GM23338 (cell line): ENCODE measurements around the gene FOXA2. TPM values are rescaled to one million over a fixed set of nuclear protein-coding genes. Genes with fewer than 3 reads are reported as not detected.

ENCODE experiments used
- ATAC-seq: fragments of 200-7000 bp; cut with Tn5 transposase; 3 replicates; pipeline ENCODE4 v1.9.1; 2020
- DNase-seq: peaks from one replicate; pipeline ENCODE4 v3.0.0-alpha.2; 2015; ENCODE audit warnings: low spot score
- H2AFZ ChIP-seq: fragments of 200-600 bp; sonication (generic); 2 replicates; pipeline ENCODE4 v1.8.0; 2016; ENCODE audit warnings: antibody characterized with exemption, mild to moderate bottlenecking, moderate library complexity
- H3F3A ChIP-seq: fragments of 200-600 bp; sonication (generic); replicated peaks from 2 replicates; pipeline ENCODE4 v1.8.0; 2017; ENCODE audit warnings: antibody characterized with exemption, mixed run types, low read depth
- H3K27ac ChIP-seq: fragments of 200-600 bp; sonication (generic); 2 replicates; pipeline ENCODE4 v1.6.1; 2016; ENCODE audit warnings: low read depth
- H3K27me3 ChIP-seq: fragments of 200-600 bp; sonication (generic); 2 replicates; pipeline ENCODE4 v1.8.0; 2016; ENCODE audit warnings: mild to moderate bottlenecking, mixed run types, moderate library complexity; ENCODE audit not compliant: insufficient read depth
- H3K36me3 ChIP-seq: fragments of 200-600 bp; sonication (generic); 2 replicates; pipeline ENCODE4 v1.8.0; 2016; ENCODE audit warnings: mild to moderate bottlenecking; ENCODE audit not compliant: insufficient read depth
- H3K4me1 ChIP-seq: fragments of 200-600 bp; sonication (generic); 2 replicates; pipeline ENCODE4 v1.8.0; 2016; ENCODE audit warnings: mild to moderate bottlenecking, moderate library complexity; ENCODE audit not compliant: insufficient read depth
- H3K4me2 ChIP-seq: fragments of 200-600 bp; sonication (generic); 2 replicates; pipeline ENCODE4 v1.7.1; 2017; ENCODE audit warnings: mixed run types
- H3K4me3 ChIP-seq: fragments of 200-600 bp; sonication (generic); 2 replicates; pipeline ENCODE4 v1.6.1; 2016; ENCODE audit warnings: mixed run types
- H3K79me2 ChIP-seq: fragments of 200-600 bp; sonication (generic); replicated peaks from 2 replicates; pipeline ENCODE4 v1.8.0; 2017; ENCODE audit warnings: mild to moderate bottlenecking; ENCODE audit not compliant: insufficient read depth
- H3K9me2 ChIP-seq: fragments of 200-600 bp; sonication (generic); 2 replicates; pipeline ENCODE4 v1.8.0; 2017; ENCODE audit not compliant: insufficient read depth
- H4K20me1 ChIP-seq: fragments of 200-600 bp; sonication (generic); replicated peaks from 2 replicates; pipeline ENCODE4 v1.8.0; 2017; ENCODE audit warnings: mild to moderate bottlenecking; ENCODE audit not compliant: insufficient read depth
- H3K27ac Mint-ChIP-seq: 2 replicates; pipeline ENCODE4 v1.8.0; 2020; ENCODE audit warnings: inconsistent platforms, mild to moderate bottlenecking, moderate library complexity, mixed read lengths
- H3K27me3 Mint-ChIP-seq: 3 replicates; pipeline ENCODE4 v1.8.0; 2022; ENCODE audit warnings: low read depth, mild to moderate bottlenecking, moderate library complexity, mixed read lengths, inconsistent platforms; ENCODE audit not compliant: insufficient read depth, poor library complexity
- H3K36me3 Mint-ChIP-seq: 3 replicates; pipeline ENCODE4 v1.8.0; 2021; ENCODE audit warnings: low read depth, mild to moderate bottlenecking, inconsistent platforms, moderate library complexity, mixed read lengths
- H3K4me1 Mint-ChIP-seq: 3 replicates; pipeline ENCODE4 v1.8.0; 2020; ENCODE audit warnings: mild to moderate bottlenecking, inconsistent platforms, mixed read lengths
- H3K4me3 Mint-ChIP-seq: 3 replicates; pipeline ENCODE4 v1.8.0; 2021; ENCODE audit warnings: moderate library complexity, mild to moderate bottlenecking, inconsistent platforms, mixed read lengths
- H3K9me3 Mint-ChIP-seq: 3 replicates; pipeline ENCODE4 v1.8.0; 2020; ENCODE audit warnings: moderate library complexity, mild to moderate bottlenecking, inconsistent platforms, mixed read lengths
- CREB1 ChIP-seq: fragments of 250-450 bp; sonication (Bioruptor Pico); IDR thresholded peaks from 2 replicates; pipeline ENCODE4 v1.5.0; 2020; ENCODE audit warnings: low read depth, mild to moderate bottlenecking, moderate library complexity
- EZH2 ChIP-seq: fragments of 200-600 bp; sonication (generic); IDR thresholded peaks from one replicate; pipeline ENCODE4 v1.8.0; 2017; ENCODE audit warnings: antibody characterized with exemption, mild to moderate bottlenecking, low read depth; ENCODE audit not compliant: unreplicated experiment
- EZH2phosphoT487 ChIP-seq: fragments of 200-600 bp; sonication (generic); IDR thresholded peaks from one replicate; pipeline ENCODE4 v1.8.1; 2018; ENCODE audit warnings: antibody characterized with exemption; ENCODE audit not compliant: unreplicated experiment
- JUNB ChIP-seq: IDR thresholded peaks from one replicate; pipeline ENCODE4 v1.6.1; 2016; ENCODE audit warnings: antibody characterized with exemption; ENCODE audit not compliant: unreplicated experiment
- NANOG ChIP-seq: IDR thresholded peaks from 2 replicates; pipeline ENCODE4 v1.6.1; 2016; ENCODE audit warnings: antibody characterized with exemption, borderline replicate concordance
- POLR2AphosphoS5 ChIP-seq: IDR thresholded peaks from 2 replicates; pipeline ENCODE4 v1.6.1; 2016; ENCODE audit warnings: antibody characterized with exemption, low read depth
- STAT1 ChIP-seq: IDR thresholded peaks from one replicate; pipeline ENCODE4 v1.6.1; 2016; ENCODE audit warnings: antibody characterized with exemption; ENCODE audit not compliant: unreplicated experiment
- ZNF114 ChIP-seq: fragments of 250-450 bp; sonication (Bioruptor Pico); IDR thresholded peaks from 2 replicates; pipeline ENCODE4 v1.5.0; 2020; ENCODE audit warnings: mild to moderate bottlenecking, moderate library complexity
- ZNF331 ChIP-seq: fragments of 250-450 bp; sonication (Bioruptor Pico); IDR thresholded peaks from 2 replicates; pipeline ENCODE4 v1.5.0; 2020; ENCODE audit warnings: low read depth, mild to moderate bottlenecking, moderate library complexity
- long read RNA-seq: library from polyadenylated mRNA; unstranded; transcript quantifications from one replicate; pipeline ENCODE4 v2.0.0, GENCODE V29; 2020; ENCODE audit not compliant: unreplicated experiment
- polyA plus RNA-seq: library from polyadenylated mRNA; unstranded; fragments of >200 nt; fragmentation: Nextera tagmentation; extraction: Ambion mirVana; gene quantifications from 2 replicates; pipeline ENCODE4 v1.2.1, GENCODE V29; 2016
- total RNA-seq: library from RNA; depleted of rRNA; stranded (reverse); fragments of >200 nt; shearing (Covaris generic); gene quantifications from 2 replicates; pipeline ENCODE4 v1.2.3, GENCODE V29; 2014; rRNA removed
- TF ChIP-seq, protein P1 (sequence below): IDR thresholded peaks from 2 replicates; pipeline ENCODE4 v1.6.1; 2016; ENCODE audit warnings: antibody characterized with exemption
- TF ChIP-seq, protein P2 (sequence below): fragments of 250-450 bp; sonication (Bioruptor Pico); IDR thresholded peaks from 2 replicates; pipeline ENCODE4 v1.5.0; 2020; ENCODE audit warnings: mild to moderate bottlenecking, moderate library complexity
- TF ChIP-seq, protein P3 (sequence below): IDR thresholded peaks from one replicate; pipeline ENCODE4 v1.6.1; 2018; ENCODE audit warnings: antibody characterized with exemption; ENCODE audit not compliant: unreplicated experiment
- TF ChIP-seq, protein P4 (sequence below), 2 experiments: fragments of 200-600 bp in 1 of 2; sonication (generic) in 1 of 2; conservative IDR thresholded peaks; 2 replicates each; pipeline versions ENCODE4 v1.5.1 to v1.6.1; 2016 to 2017; ENCODE audit warnings: antibody characterized with exemption in 2 of 2, low read depth in 2 of 2, mild to moderate bottlenecking in 2 of 2, moderate library complexity in 1 of 2

FOXA2 gene
- not detected in 2 replicates for total RNA-seq
- not detected in 2 replicates for polyA plus RNA-seq
- long read RNA-seq, result 0 reads

DNA sequence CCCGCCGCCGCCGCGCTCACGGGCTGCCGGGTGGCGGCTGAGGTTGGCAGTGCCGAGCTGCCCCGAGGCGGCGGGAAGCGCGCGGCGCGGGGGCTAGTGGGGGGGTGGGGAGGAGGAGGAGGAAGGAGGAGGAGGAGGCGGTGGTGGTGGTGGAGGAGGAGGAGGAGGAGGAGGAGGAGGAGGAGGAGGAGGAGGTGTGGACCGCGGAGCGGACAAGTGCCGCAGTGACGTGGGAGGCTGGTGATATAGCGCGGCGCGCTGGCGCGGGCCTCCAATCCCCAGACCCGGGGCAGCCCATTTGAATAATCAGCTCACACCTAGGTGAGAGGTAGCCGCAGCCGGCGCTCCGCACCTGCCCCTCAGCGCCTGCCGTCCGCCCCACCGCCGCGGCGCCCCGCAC, at the start of gene FOXA2:
FOXA2 (minus strand) TSS at position 51 of the 400 bp plus-strand sequence. CDS start 294 bp downstream, outside the sequence.
- peak within 1 kb of the TSS; percentile 43 for H2AFZ ChIP-seq
- no peaks in the 10 kb centered on the region for H3K9me2 ChIP-seq
- peaks cover 25% of the 10 kb centered on the region for H3F3A ChIP-seq
- H3K79me2 ChIP-seq, result no peaks in the 10 kb centered on the region
- Mint-ChIP-seq H3K9me3 (peaks cover 8% of the 10 kb centered on the region; the same call in 2 of the 3 replicates), H3K4me1 (peaks cover 47% of the 10 kb centered on the region), H3K27ac (no peak within 1 kb of the TSS), H3K27me3 (peaks cover 92% of the 10 kb centered on the region), H3K4me3 (peak within 1 kb of the TSS; percentile 73), H3K36me3 (no peaks in the 10 kb centered on the region; the same call in 2 of the 3 replicates)
- no peaks in the 10 kb centered on the region for H3K36me3 ChIP-seq
- peak within 1 kb of the TSS; percentile 52 for H3K4me3 ChIP-seq
- H3K4me2 ChIP-seq, result peak within 1 kb of the TSS; percentile 76
- DNase-seq (peak; percentile 81), ATAC-seq (peak; percentile 41)
- H4K20me1 ChIP-seq, result peaks cover 23% of the 10 kb centered on the region
- peaks cover 58% of the 10 kb centered on the region for H3K4me1 ChIP-seq
- H3K27ac ChIP-seq, result no peak within 1 kb of the TSS
- TF ChIP-seq EZH2phosphoT487, result no peak
- TF ChIP-seq CREB1 (CRISPR knock-in tag), result no peak
- TF ChIP-seq, protein P1, sequence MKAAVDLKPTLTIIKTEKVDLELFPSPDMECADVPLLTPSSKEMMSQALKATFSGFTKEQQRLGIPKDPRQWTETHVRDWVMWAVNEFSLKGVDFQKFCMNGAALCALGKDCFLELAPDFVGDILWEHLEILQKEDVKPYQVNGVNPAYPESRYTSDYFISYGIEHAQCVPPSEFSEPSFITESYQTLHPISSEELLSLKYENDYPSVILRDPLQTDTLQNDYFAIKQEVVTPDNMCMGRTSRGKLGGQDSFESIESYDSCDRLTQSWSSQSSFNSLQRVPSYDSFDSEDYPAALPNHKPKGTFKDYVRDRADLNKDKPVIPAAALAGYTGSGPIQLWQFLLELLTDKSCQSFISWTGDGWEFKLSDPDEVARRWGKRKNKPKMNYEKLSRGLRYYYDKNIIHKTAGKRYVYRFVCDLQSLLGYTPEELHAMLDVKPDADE, result no peak
- no peak for TF ChIP-seq POLR2AphosphoS5
- TF ChIP-seq EZH2, result no peak
- TF ChIP-seq, protein P2, sequence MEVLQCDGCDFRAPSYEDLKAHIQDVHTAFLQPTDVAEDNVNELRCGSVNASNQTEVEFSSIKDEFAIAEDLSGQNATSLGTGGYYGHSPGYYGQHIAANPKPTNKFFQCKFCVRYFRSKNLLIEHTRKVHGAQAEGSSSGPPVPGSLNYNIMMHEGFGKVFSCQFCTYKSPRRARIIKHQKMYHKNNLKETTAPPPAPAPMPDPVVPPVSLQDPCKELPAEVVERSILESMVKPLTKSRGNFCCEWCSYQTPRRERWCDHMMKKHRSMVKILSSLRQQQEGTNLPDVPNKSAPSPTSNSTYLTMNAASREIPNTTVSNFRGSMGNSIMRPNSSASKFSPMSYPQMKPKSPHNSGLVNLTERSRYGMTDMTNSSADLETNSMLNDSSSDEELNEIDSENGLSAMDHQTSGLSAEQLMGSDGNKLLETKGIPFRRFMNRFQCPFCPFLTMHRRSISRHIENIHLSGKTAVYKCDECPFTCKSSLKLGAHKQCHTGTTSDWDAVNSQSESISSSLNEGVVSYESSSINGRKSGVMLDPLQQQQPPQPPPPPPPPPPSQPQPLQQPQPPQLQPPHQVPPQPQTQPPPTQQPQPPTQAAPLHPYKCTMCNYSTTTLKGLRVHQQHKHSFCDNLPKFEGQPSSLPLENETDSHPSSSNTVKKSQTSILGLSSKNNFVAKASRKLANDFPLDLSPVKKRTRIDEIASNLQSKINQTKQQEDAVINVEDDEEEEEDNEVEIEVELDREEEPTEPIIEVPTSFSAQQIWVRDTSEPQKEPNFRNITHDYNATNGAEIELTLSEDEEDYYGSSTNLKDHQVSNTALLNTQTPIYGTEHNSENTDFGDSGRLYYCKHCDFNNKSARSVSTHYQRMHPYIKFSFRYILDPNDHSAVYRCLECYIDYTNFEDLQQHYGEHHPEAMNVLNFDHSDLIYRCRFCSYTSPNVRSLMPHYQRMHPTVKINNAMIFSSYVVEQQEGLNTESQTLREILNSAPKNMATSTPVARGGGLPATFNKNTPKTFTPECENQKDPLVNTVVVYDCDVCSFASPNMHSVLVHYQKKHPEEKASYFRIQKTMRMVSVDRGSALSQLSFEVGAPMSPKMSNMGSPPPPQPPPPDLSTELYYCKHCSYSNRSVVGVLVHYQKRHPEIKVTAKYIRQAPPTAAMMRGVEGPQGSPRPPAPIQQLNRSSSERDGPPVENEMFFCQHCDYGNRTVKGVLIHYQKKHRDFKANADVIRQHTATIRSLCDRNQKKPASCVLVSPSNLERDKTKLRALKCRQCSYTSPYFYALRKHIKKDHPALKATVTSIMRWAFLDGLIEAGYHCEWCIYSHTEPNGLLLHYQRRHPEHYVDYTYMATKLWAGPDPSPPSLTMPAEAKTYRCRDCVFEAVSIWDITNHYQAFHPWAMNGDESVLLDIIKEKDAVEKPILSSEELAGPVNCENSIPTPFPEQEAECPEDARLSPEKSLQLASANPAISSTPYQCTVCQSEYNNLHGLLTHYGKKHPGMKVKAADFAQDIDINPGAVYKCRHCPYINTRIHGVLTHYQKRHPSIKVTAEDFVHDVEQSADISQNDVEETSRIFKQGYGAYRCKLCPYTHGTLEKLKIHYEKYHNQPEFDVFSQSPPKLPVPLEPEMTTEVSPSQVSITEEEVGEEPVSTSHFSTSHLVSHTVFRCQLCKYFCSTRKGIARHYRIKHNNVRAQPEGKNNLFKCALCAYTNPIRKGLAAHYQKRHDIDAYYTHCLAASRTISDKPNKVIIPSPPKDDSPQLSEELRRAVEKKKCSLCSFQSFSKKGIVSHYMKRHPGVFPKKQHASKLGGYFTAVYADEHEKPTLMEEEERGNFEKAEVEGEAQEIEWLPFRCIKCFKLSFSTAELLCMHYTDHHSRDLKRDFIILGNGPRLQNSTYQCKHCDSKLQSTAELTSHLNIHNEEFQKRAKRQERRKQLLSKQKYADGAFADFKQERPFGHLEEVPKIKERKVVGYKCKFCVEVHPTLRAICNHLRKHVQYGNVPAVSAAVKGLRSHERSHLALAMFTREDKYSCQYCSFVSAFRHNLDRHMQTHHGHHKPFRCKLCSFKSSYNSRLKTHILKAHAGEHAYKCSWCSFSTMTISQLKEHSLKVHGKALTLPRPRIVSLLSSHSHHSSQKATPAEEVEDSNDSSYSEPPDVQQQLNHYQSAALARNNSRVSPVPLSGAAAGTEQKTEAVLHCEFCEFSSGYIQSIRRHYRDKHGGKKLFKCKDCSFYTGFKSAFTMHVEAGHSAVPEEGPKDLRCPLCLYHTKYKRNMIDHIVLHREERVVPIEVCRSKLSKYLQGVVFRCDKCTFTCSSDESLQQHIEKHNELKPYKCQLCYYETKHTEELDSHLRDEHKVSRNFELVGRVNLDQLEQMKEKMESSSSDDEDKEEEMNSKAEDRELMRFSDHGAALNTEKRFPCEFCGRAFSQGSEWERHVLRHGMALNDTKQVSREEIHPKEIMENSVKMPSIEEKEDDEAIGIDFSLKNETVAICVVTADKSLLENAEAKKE (CRISPR knock-in tag), result no peak
- TF ChIP-seq ZNF114, result no peak
- TF ChIP-seq NANOG, result no peak
- TF ChIP-seq ZNF331 (CRISPR knock-in tag), result no peak
- TF ChIP-seq STAT1, result no peak
- TF ChIP-seq JUNB, result no peak
- TF ChIP-seq, protein P3, sequence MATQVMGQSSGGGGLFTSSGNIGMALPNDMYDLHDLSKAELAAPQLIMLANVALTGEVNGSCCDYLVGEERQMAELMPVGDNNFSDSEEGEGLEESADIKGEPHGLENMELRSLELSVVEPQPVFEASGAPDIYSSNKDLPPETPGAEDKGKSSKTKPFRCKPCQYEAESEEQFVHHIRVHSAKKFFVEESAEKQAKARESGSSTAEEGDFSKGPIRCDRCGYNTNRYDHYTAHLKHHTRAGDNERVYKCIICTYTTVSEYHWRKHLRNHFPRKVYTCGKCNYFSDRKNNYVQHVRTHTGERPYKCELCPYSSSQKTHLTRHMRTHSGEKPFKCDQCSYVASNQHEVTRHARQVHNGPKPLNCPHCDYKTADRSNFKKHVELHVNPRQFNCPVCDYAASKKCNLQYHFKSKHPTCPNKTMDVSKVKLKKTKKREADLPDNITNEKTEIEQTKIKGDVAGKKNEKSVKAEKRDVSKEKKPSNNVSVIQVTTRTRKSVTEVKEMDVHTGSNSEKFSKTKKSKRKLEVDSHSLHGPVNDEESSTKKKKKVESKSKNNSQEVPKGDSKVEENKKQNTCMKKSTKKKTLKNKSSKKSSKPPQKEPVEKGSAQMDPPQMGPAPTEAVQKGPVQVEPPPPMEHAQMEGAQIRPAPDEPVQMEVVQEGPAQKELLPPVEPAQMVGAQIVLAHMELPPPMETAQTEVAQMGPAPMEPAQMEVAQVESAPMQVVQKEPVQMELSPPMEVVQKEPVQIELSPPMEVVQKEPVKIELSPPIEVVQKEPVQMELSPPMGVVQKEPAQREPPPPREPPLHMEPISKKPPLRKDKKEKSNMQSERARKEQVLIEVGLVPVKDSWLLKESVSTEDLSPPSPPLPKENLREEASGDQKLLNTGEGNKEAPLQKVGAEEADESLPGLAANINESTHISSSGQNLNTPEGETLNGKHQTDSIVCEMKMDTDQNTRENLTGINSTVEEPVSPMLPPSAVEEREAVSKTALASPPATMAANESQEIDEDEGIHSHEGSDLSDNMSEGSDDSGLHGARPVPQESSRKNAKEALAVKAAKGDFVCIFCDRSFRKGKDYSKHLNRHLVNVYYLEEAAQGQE, result no peak
- TF ChIP-seq, protein P4, sequence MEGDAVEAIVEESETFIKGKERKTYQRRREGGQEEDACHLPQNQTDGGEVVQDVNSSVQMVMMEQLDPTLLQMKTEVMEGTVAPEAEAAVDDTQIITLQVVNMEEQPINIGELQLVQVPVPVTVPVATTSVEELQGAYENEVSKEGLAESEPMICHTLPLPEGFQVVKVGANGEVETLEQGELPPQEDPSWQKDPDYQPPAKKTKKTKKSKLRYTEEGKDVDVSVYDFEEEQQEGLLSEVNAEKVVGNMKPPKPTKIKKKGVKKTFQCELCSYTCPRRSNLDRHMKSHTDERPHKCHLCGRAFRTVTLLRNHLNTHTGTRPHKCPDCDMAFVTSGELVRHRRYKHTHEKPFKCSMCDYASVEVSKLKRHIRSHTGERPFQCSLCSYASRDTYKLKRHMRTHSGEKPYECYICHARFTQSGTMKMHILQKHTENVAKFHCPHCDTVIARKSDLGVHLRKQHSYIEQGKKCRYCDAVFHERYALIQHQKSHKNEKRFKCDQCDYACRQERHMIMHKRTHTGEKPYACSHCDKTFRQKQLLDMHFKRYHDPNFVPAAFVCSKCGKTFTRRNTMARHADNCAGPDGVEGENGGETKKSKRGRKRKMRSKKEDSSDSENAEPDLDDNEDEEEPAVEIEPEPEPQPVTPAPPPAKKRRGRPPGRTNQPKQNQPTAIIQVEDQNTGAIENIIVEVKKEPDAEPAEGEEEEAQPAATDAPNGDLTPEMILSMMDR (conservative IDR thresholded peaks at IDR 0.05; ENCODE audit: low read depth in 2 of 2), result no peak
- H3K27me3 ChIP-seq, result peaks cover 99% of the 10 kb centered on the region
